Fibroblast of lung (primary cell): ENCODE data around the gene ATP8A1. TPM values are rescaled to one million over a fixed set of nuclear protein-coding genes. Genes with fewer than 3 reads are reported as not detected.

Experiments used
- DNase-seq, 2 donors: peaks; one replicate each; pipeline versions ENCODE4 v3.0.0 to v3.0.0-alpha.2; 2010; ENCODE audit warnings: low read depth in 2 of 2
- H2AFZ ChIP-seq: 2 replicates; pipeline ENCODE4 v1.5.1; 2012; ENCODE audit warnings: low read length, control low read depth, inconsistent platforms
- H3K27ac ChIP-seq: 2 replicates; pipeline ENCODE4 v1.5.1; 2011; ENCODE audit warnings: low read length, control low read depth; ENCODE audit not compliant: insufficient read depth
- H3K27me3 ChIP-seq: 2 replicates; pipeline ENCODE4 v1.5.1; 2011; ENCODE audit warnings: mild to moderate bottlenecking, low read length; ENCODE audit not compliant: control insufficient read depth, insufficient read depth
- H3K36me3 ChIP-seq: 2 replicates; pipeline ENCODE4 v1.5.1; 2011; ENCODE audit warnings: low read length; ENCODE audit not compliant: control insufficient read depth, insufficient read depth
- H3K4me1 ChIP-seq: 2 replicates; pipeline ENCODE4 v1.5.1; 2011; ENCODE audit warnings: low read length; ENCODE audit not compliant: control insufficient read depth, insufficient read depth; ENCODE audit errors: extremely low read depth
- H3K4me2 ChIP-seq: 2 replicates; pipeline ENCODE4 v1.5.1; 2011; ENCODE audit warnings: low read length, control low read depth; ENCODE audit not compliant: insufficient read depth; ENCODE audit errors: extremely low read depth
- H3K4me3 ChIP-seq, 4 experiments: fragments of 200-600 bp in 1 of 4; sonication (generic) in 1 of 4; replicated peaks in 1 of 4; 2 replicates each; pipeline ENCODE4 v1.5.1; 2011 to 2016; ENCODE audit warnings: low read length in 4 of 4, low read depth in 3 of 4, mild to moderate bottlenecking in 3 of 4, control low read depth in 2 of 4, inconsistent platforms in 1 of 4, mixed read lengths in 1 of 4; ENCODE audit not compliant: insufficient read depth in 1 of 4; ENCODE audit errors: control extremely low read depth in 1 of 4
- H3K79me2 ChIP-seq: 2 replicates; pipeline ENCODE4 v1.5.1; 2012; ENCODE audit warnings: mild to moderate bottlenecking, low read length, inconsistent platforms; ENCODE audit not compliant: control insufficient read depth, insufficient read depth
- H3K9ac ChIP-seq: 2 replicates; pipeline ENCODE4 v1.5.1; 2011; ENCODE audit warnings: mild to moderate bottlenecking, low read length, control low read depth; ENCODE audit not compliant: insufficient read depth
- H3K9me3 ChIP-seq: 2 replicates; pipeline ENCODE4 v1.5.1; 2012; ENCODE audit warnings: low read depth, low read length; ENCODE audit not compliant: control insufficient read depth, insufficient read depth
- H4K20me1 ChIP-seq: 2 replicates; pipeline ENCODE4 v1.5.1; 2011; ENCODE audit warnings: low read length; ENCODE audit not compliant: control insufficient read depth, insufficient read depth; ENCODE audit errors: extremely low read depth
- EZH2 ChIP-seq: IDR thresholded peaks from 2 replicates; pipeline ENCODE4 v1.5.1; 2012; ENCODE audit warnings: low read length, control low read depth, mild to moderate bottlenecking; ENCODE audit errors: missing control alignments
- polyA plus RNA-seq, 2 donors: library from polyadenylated mRNA; depleted of rRNA in 1 of 2; stranded (reverse) in 1 of 2; unstranded in 1 of 2; fragments of >200 nt; gene quantifications; 2 replicates each; pipeline ENCODE4 v1.2.1, GENCODE V29; 2011 to 2012; ENCODE audit warnings: missing spikeins in 1 of 2
- total RNA-seq: library from RNA; depleted of rRNA; stranded (reverse); fragments of >200 nt; gene quantifications from 2 replicates; pipeline ENCODE4 v1.2.1, GENCODE V29; 2014
- TF ChIP-seq, protein P1 (sequence below), 2 donors: IDR thresholded peaks in 1 of 2; conservative IDR thresholded peaks in 1 of 2; 1 replicate in 1 of 2; 2 replicates in 1 of 2; pipeline ENCODE4 v1.5.1; 2011 to 2012; ENCODE audit warnings: low read length in 2 of 2, control low read depth in 1 of 2, inconsistent platforms in 1 of 2, low read depth in 1 of 2, mild to moderate bottlenecking in 1 of 2

ATP8A1 gene
- total and polyA plus RNA-seq, 2 donors (not counting 1 experiment from before 2014, with no cell fraction given) = 0.36 to 4.8 TPM

DNA sequence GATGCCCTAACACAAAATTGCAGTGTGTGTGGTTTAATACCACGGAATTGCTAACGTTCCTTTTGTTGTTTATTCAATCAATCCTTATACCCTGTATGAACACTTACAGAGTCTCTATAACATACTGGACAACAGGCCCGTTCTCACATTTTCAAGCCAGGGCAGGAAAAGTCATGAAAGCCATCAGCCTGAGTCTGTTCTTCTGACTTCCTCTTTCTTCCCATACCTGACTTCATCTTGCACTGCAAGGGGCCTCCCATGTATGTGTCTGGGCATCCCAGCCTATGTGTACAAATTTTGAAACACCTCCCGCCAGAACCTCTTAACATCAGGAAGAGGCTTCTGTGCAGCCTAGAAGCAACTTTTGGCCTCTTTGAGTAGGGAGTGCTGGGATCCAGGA is 264.5 kb downstream of the ATP8A1 start:
- H3K9me3 ChIP-seq = no peaks in the 10 kb centered on the region
- no peaks in the 10 kb centered on the region for H4K20me1 ChIP-seq
- H3K4me2 ChIP-seq = no peak overlapping the region
- H3K27ac ChIP-seq = no peak overlapping the region
- no peaks in the 10 kb centered on the region for H3K36me3 ChIP-seq
- no peak overlapping the region for H3K4me3 ChIP-seq
- no peak overlapping the region for H3K9ac ChIP-seq
- DNase-seq = no peak
- H2AFZ ChIP-seq = no peak overlapping the region
- no peaks in the 10 kb centered on the region for H3K4me1 ChIP-seq
- peaks cover 9% of the 10 kb centered on the region for H3K27me3 ChIP-seq
- TF ChIP-seq, protein P1, sequence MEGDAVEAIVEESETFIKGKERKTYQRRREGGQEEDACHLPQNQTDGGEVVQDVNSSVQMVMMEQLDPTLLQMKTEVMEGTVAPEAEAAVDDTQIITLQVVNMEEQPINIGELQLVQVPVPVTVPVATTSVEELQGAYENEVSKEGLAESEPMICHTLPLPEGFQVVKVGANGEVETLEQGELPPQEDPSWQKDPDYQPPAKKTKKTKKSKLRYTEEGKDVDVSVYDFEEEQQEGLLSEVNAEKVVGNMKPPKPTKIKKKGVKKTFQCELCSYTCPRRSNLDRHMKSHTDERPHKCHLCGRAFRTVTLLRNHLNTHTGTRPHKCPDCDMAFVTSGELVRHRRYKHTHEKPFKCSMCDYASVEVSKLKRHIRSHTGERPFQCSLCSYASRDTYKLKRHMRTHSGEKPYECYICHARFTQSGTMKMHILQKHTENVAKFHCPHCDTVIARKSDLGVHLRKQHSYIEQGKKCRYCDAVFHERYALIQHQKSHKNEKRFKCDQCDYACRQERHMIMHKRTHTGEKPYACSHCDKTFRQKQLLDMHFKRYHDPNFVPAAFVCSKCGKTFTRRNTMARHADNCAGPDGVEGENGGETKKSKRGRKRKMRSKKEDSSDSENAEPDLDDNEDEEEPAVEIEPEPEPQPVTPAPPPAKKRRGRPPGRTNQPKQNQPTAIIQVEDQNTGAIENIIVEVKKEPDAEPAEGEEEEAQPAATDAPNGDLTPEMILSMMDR (conservative IDR thresholded peaks at IDR 0.05 in 1 of 2, IDR thresholded peaks at IDR 0.05 in 1 of 2; ENCODE audit: low read depth in 1 of 2, low read length in 2 of 2) = no peak
- no peak for TF ChIP-seq EZH2
- H3K79me2 ChIP-seq = no peaks in the 10 kb centered on the region

DNA sequence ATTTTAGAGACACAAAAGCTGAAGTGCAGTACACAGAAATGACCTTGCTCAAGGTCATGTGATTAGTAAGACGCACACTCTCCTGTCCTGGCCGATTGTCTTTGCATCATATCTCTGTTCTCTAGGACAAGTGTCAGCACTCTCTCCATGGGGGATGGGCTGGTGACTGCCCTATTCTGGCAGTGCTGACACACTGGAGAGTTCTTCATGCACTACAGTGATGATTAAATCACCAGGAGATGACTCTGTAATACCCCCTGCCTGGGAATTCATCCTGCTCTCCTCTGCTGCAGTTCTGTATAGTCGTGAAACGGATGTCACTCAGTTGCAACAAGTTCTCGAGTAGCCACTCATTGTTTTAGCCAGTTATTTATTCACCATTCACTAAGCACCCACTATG is 264.9 kb downstream of the ATP8A1 start:
- no peaks in the 10 kb centered on the region for H3K4me1 ChIP-seq
- H3K9ac ChIP-seq = no peak overlapping the region
- H3K4me2 ChIP-seq = no peak overlapping the region
- H2AFZ ChIP-seq = no peak overlapping the region
- H3K4me3 ChIP-seq = no peak overlapping the region
- H4K20me1 ChIP-seq = no peaks in the 10 kb centered on the region
- TF ChIP-seq, protein P1 (conservative IDR thresholded peaks at IDR 0.05 in 1 of 2, IDR thresholded peaks at IDR 0.05 in 1 of 2; ENCODE audit: low read depth in 1 of 2, low read length in 2 of 2) = no peak
- no peak for TF ChIP-seq EZH2
- H3K36me3 ChIP-seq = no peaks in the 10 kb centered on the region
- no peak overlapping the region for H3K27ac ChIP-seq
- peaks cover 9% of the 10 kb centered on the region for H3K27me3 ChIP-seq
- no peaks in the 10 kb centered on the region for H3K79me2 ChIP-seq
- H3K9me3 ChIP-seq = no peaks in the 10 kb centered on the region
- DNase-seq = no peak

DNA sequence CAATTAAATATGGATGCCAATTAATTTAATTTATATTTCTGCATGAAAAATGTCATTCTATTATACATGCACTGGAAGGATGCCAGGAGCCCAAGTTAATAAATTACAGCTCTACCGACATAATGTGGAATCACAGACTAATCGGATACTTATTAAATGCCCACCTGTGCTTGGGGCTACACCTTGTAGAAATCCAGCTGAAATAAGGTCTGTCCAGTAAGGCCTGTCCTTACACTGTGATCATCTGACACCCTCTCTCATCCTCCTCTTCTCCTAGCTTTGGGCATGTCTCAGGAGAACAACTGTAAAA is 265.6 kb downstream of the ATP8A1 start:
- Histone ChIP-seq H3K4me1 (no peaks in the 10 kb centered on the region), H2AFZ (no peak overlapping the region), H3K9me3 (no peaks in the 10 kb centered on the region), H3K27me3 (peaks cover 3% of the 10 kb centered on the region), H3K9ac (no peak overlapping the region), H3K79me2 (no peaks in the 10 kb centered on the region), H3K4me2 (no peak overlapping the region), H3K4me3 (no peak overlapping the region), H3K27ac (no peak overlapping the region), H3K36me3 (no peaks in the 10 kb centered on the region), H4K20me1 (no peaks in the 10 kb centered on the region)
- no peak for TF ChIP-seq EZH2
- TF ChIP-seq, protein P1 (conservative IDR thresholded peaks at IDR 0.05 in 1 of 2, IDR thresholded peaks at IDR 0.05 in 1 of 2; ENCODE audit: low read depth in 1 of 2, low read length in 2 of 2) = no peak
- DNase-seq = no peak
